Hepatocyte (in vitro differentiated cells): Measurements from ENCODE around the gene BTD. TPM values are rescaled to one million over a fixed set of nuclear protein-coding genes. Genes with fewer than 3 reads are reported as not detected.
"Not testable (repeated sequence)": the region's sequence is repeated elsewhere in the genome, so short reads cannot be mapped to it uniquely, and the experiment has no call there.

ENCODE experiments used
- DNase-seq: peaks from one replicate; pipeline ENCODE4 v3.0.0-alpha.2; 2016; ENCODE audit warnings: low spot score
- H2AFZ ChIP-seq: fragments of 200-600 bp; sonication (generic); 2 replicates; pipeline ENCODE4 v1.6.0; 2016; ENCODE audit warnings: antibody characterized with exemption, mild to moderate bottlenecking
- H3K27ac ChIP-seq: fragments of 200-600 bp; sonication (generic); 2 replicates; pipeline ENCODE4 v1.5.1; 2016; ENCODE audit warnings: mild to moderate bottlenecking
- H3K27me3 ChIP-seq: fragments of 200-600 bp; sonication (generic); 2 replicates; pipeline ENCODE4 v1.6.1; 2016
- H3K36me3 ChIP-seq: fragments of 200-600 bp; sonication (generic); replicated peaks from 2 replicates; pipeline ENCODE4 v1.5.1; 2016; ENCODE audit warnings: low read depth; ENCODE audit not compliant: insufficient read depth
- H3K4me1 ChIP-seq: fragments of 200-600 bp; sonication (generic); 2 replicates; pipeline ENCODE4 v1.5.1; 2016; ENCODE audit warnings: mild to moderate bottlenecking, moderate library complexity; ENCODE audit not compliant: insufficient read depth
- H3K4me2 ChIP-seq: fragments of 200-600 bp; sonication (generic); 2 replicates; pipeline ENCODE4 v1.6.0; 2016
- H3K4me3 ChIP-seq: fragments of 200-600 bp; sonication (generic); 2 replicates; pipeline ENCODE4 v1.5.1; 2016; ENCODE audit warnings: mild to moderate bottlenecking
- H3K79me2 ChIP-seq: fragments of 200-600 bp; sonication (generic); 2 replicates; pipeline ENCODE4 v1.6.0; 2017; ENCODE audit warnings: mild to moderate bottlenecking
- H3K9me2 ChIP-seq: fragments of 200-600 bp; sonication (generic); replicated peaks from 2 replicates; pipeline ENCODE4 v1.6.0; 2017; ENCODE audit warnings: mild to moderate bottlenecking; ENCODE audit not compliant: insufficient read depth
- H3K9me3 ChIP-seq: fragments of 200-600 bp; sonication (generic); 2 replicates; pipeline ENCODE4 v1.5.1; 2016; ENCODE audit warnings: low read depth, mild to moderate bottlenecking
- H4K20me1 ChIP-seq: fragments of 200-600 bp; sonication (generic); 2 replicates; pipeline ENCODE4 v1.6.0; 2016; ENCODE audit warnings: mild to moderate bottlenecking; ENCODE audit not compliant: insufficient read depth, poor library complexity, severe bottlenecking
- EZH2 ChIP-seq: fragments of 200-600 bp; sonication (generic); IDR thresholded peaks from 2 replicates; pipeline ENCODE4 v1.6.1; 2016; ENCODE audit warnings: antibody characterized with exemption, mild to moderate bottlenecking, borderline replicate concordance
- EZH2phosphoT487 ChIP-seq: fragments of 200-600 bp; sonication (generic); IDR thresholded peaks from one replicate; pipeline ENCODE4 v1.6.1; 2018; ENCODE audit warnings: antibody characterized with exemption, mild to moderate bottlenecking, low read depth, moderate library complexity; ENCODE audit not compliant: unreplicated experiment, severe bottlenecking
- WGBS: methylation state at CpG from one replicate; pipeline ENCODE4 v1.1.6; 2016; ENCODE audit warnings: low lambda C conversion rate; ENCODE audit errors: missing lambda C conversion rate; 5-methylcytosine and 5-hydroxymethylcytosine counted together
- polyA plus RNA-seq: library from polyadenylated mRNA; unstranded; fragments of >200 nt; fragmentation: Nextera tagmentation; extraction: Ambion mirVana; gene quantifications from 2 replicates; pipeline ENCODE4 v1.2.1, GENCODE V29; 2016
- total RNA-seq: library from RNA; depleted of rRNA; stranded (reverse); fragments of >200 nt; gene quantifications from 2 replicates; pipeline ENCODE4 v1.2.3, GENCODE V29; 2014
- TF ChIP-seq, protein P1 (sequence below): fragments of 200-600 bp; sonication (generic); IDR thresholded peaks from 2 replicates; pipeline ENCODE4 v1.5.1; 2016; ENCODE audit warnings: antibody characterized with exemption, mild to moderate bottlenecking; ENCODE audit not compliant: poor library complexity

BTD gene
- total and polyA plus RNA-seq, 2 experiments from 2014 or later: 28.4 to 37.9 TPM

DNA sequence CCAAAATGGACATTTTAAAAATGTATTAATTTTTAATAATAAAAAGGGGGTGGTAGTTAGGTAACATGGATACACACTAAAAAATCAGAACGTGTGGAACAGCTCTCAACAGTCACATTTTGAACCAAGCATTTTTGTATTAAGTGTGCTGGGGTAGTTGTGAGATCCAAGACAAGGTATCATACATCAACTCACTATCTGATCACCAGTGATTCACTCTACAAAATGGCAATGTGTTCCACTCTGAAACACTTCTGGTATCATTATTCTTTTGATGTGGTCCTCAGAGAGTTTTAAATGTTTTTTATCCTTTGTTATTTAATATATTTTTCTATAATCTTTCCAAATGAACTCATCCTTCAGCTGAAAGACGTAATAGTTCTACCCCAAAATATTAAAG lies 5.6 kb upstream of the BTD start:
- TF ChIP-seq EZH2 (no peak), EZH2phosphoT487 (no peak)
- TF ChIP-seq, protein P1, sequence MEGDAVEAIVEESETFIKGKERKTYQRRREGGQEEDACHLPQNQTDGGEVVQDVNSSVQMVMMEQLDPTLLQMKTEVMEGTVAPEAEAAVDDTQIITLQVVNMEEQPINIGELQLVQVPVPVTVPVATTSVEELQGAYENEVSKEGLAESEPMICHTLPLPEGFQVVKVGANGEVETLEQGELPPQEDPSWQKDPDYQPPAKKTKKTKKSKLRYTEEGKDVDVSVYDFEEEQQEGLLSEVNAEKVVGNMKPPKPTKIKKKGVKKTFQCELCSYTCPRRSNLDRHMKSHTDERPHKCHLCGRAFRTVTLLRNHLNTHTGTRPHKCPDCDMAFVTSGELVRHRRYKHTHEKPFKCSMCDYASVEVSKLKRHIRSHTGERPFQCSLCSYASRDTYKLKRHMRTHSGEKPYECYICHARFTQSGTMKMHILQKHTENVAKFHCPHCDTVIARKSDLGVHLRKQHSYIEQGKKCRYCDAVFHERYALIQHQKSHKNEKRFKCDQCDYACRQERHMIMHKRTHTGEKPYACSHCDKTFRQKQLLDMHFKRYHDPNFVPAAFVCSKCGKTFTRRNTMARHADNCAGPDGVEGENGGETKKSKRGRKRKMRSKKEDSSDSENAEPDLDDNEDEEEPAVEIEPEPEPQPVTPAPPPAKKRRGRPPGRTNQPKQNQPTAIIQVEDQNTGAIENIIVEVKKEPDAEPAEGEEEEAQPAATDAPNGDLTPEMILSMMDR: no peak
- 91% methylated on average over 2 of the region's 2 CpGs for WGBS
- H3K36me3 ChIP-seq: no peaks in the 10 kb centered on the region

DNA sequence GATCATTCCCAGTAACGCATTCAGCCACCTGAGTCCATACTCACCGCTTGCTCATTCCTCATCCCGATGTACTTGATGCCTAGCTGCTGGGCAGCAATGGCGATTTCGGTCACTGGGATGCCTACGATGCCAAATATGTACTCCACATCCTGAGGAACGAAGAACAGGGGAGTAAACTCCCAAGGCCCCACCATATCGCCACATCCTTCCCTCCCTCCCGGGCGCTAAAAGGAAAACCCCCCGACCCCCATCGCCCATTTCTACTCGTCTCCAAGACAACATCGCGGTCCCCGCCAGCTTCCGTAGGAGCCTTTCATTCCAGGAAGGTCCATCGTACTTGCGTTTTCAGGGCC lies 523 bp upstream of the BTD start:
- H3K4me3 ChIP-seq: peak overlapping the region; percentile 52
- H4K20me1 ChIP-seq: no peaks in the 10 kb centered on the region
- H3K79me2 ChIP-seq: peaks cover 17% of the 10 kb centered on the region
- H3K9me3 ChIP-seq: no peaks in the 10 kb centered on the region
- H2AFZ ChIP-seq: peak overlapping the region; percentile 48
- DNase-seq: no peak
- H3K36me3 ChIP-seq: no peaks in the 10 kb centered on the region
- no peaks in the 10 kb centered on the region for H3K27me3 ChIP-seq
- WGBS: 1% methylated on average over 18 of the region's 19 CpGs
- H3K4me1 ChIP-seq: peaks cover 7% of the 10 kb centered on the region
- H3K9me2 ChIP-seq: no peaks in the 10 kb centered on the region
- H3K4me2 ChIP-seq: peak overlapping the region; percentile 89
- TF ChIP-seq EZH2: no peak
- TF ChIP-seq EZH2phosphoT487: no peak
- TF ChIP-seq, protein P1: no peak
- peak overlapping the region; percentile 74 for H3K27ac ChIP-seq

More for the DNA sequence above, 5.6 kb upstream of the BTD start:
- no peak overlapping the region for H2AFZ ChIP-seq
- H3K9me2 ChIP-seq: no peaks in the 10 kb centered on the region
- peaks cover 7% of the 10 kb centered on the region for H3K4me1 ChIP-seq
- H4K20me1 ChIP-seq: no peaks in the 10 kb centered on the region
- no peak for DNase-seq
- H3K79me2 ChIP-seq: peaks cover 11% of the 10 kb centered on the region
- H3K9me3 ChIP-seq: no peaks in the 10 kb centered on the region
- H3K4me3 ChIP-seq: no peak overlapping the region
- H3K4me2 ChIP-seq: no peak overlapping the region
- no peaks in the 10 kb centered on the region for H3K27me3 ChIP-seq
- H3K27ac ChIP-seq: no peak overlapping the region

DNA sequence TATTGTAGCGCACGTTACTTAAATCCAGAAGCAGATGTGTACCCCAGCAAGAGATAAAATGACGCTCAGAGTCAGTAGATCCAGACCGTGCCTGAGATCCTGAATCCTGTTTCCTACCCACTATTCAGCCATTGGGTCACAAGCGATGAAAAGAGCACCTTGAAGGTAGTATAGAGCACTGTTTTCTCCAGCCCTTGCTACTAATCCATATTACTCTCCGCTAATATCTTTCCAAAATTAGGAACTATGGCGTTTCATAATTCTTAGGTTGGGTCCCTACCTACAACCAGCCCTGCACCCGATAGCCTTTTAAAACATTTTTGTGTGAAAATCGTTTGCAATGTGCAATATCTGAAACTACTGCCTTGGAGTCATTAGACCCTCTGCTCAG lies 596 bp downstream of the BTD start:
- Histone ChIP-seq H3K36me3 (no peaks in the 10 kb centered on the region), H4K20me1 (no peaks in the 10 kb centered on the region), H3K9me3 (no peaks in the 10 kb centered on the region), H3K9me2 (no peaks in the 10 kb centered on the region), H3K27me3 (no peaks in the 10 kb centered on the region), H3K4me3 (peak overlapping the region; percentile 29), H3K79me2 (peaks cover 17% of the 10 kb centered on the region), H3K4me1 (peaks cover 11% of the 10 kb centered on the region), H2AFZ (peak overlapping the region; percentile 67), H3K27ac (peak overlapping the region; percentile 81), H3K4me2 (peak overlapping the region; percentile 77)
- 9% methylated on average over 9 of the region's 9 CpGs for WGBS
- no peak for DNase-seq
- TF ChIP-seq EZH2phosphoT487: no peak
- TF ChIP-seq, protein P1: no peak
- no peak for TF ChIP-seq EZH2

DNA sequence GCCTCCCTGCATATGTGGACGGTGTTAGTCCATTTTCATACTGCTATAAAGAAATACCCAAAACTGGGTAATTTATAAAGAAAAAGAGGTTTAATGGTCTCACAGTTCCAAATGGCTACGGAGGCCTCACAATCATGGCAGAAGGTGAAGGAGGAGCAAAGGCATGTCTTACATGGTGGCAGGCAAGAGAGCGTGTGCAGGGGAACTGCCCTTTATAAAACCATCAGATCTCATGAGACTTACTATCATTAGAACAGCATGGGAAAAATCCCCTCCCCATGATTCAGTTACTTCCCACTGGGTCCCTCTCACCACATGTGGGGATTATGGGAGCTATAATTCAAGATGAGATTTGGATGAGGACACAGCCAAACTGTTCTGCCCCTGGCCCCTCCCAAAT lies 1.3 kb downstream of the BTD start:
- peak overlapping the region; percentile 81 for H3K27ac ChIP-seq
- H3K4me3 ChIP-seq: not testable (repeated sequence)

DNA sequence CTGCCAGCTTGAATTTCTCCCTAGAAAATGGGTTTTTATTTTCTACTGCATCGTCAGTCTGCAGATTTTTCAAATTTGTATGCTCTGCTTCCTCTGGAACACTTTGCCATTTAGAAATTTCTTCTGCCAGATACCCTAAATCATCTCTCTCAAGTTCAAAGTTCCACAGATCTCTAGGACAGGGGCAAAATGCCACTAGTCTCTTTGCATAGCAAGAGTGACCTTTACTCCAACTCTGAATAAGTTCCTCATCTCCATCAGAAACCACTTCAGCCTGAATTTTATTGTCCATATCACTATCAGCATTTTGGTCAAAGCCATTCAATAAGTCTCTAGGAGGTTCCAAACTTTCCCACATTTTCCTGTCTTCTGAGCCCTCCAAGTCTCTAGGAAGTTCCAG lies 3.0 kb downstream of the BTD start:
- not testable (repeated sequence) for DNase-seq, H3K27me3 ChIP-seq, H3K9me3 ChIP-seq, H3K9me2 ChIP-seq, H3K4me3 ChIP-seq, H2AFZ ChIP-seq, H4K20me1 ChIP-seq, H3K27ac ChIP-seq, H3K36me3 ChIP-seq, H3K4me2 ChIP-seq
- peaks cover 19% of the 10 kb centered on the region for H3K79me2 ChIP-seq
- peaks cover 14% of the 10 kb centered on the region for H3K4me1 ChIP-seq
- WGBS: 89% methylated on average over 1 of the region's 1 CpG

More for the DNA sequence above, 1.3 kb downstream of the BTD start:
- H3K9me2 ChIP-seq, H3K9me3 ChIP-seq, H2AFZ ChIP-seq, H4K20me1 ChIP-seq, H3K36me3 ChIP-seq, H3K27me3 ChIP-seq, DNase-seq: not testable (repeated sequence)
- 100% methylated on average over 3 of the region's 3 CpGs for WGBS
- peaks cover 17% of the 10 kb centered on the region for H3K79me2 ChIP-seq
- peak overlapping the region; percentile 77 for H3K4me2 ChIP-seq
- peaks cover 14% of the 10 kb centered on the region for H3K4me1 ChIP-seq
